Measurements from ENCODE around the gene SPATA46.
"Not testable (repeated sequence)": the region's sequence is repeated elsewhere in the genome, so short reads cannot be mapped to it uniquely, and the experiment has no call there.

Gene SPATA46, protein sequence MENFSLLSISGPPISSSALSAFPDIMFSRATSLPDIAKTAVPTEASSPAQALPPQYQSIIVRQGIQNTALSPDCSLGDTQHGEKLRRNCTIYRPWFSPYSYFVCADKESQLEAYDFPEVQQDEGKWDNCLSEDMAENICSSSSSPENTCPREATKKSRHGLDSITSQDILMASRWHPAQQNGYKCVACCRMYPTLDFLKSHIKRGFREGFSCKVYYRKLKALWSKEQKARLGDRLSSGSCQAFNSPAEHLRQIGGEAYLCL

GRCh38 chr1:162376691-162377090 lies at the start of gene SPATA46:
Gene SPATA46 (minus strand): TSS chr1:162376854. CDS start chr1:162376790, 64 bp downstream.
- DNase-seq (ENCODE audit: low spot score) = no peak

DNA sequence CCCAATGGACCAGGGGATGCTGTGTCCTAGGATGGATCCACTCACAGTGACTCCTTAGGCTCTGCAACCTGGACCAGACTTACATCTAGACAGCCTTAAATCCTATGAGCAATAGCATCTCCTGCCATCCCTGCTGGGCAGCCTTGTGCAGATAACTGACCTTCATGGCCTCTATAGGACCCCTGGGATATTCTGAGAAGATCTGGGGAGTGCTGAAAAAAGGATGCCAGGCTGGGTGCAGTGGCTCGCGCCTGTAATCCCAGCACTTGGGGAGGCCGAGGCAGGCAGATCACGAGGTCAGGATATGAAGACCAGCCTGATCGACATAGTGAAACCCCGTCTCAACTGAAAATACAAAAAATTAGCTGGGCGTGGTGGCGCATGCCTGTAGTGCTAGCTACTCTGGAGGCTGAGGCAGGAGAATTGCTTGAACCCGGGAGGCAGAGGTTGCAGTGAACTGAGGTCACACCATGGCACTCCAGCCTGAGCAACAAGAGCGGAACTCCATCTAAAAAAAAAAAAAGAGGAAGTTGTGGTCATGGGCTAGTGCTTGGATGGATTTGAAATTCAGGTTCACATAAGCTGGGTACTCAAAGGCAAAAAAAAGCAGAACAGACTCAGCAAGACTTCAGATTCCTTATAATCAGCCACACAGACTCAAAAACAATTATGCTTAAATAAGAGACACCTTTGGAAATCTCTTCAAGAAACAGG lies 46.2 kb upstream of the SPATA46 start:
- DNase-seq (ENCODE audit: low spot score) = no peak

DNA sequence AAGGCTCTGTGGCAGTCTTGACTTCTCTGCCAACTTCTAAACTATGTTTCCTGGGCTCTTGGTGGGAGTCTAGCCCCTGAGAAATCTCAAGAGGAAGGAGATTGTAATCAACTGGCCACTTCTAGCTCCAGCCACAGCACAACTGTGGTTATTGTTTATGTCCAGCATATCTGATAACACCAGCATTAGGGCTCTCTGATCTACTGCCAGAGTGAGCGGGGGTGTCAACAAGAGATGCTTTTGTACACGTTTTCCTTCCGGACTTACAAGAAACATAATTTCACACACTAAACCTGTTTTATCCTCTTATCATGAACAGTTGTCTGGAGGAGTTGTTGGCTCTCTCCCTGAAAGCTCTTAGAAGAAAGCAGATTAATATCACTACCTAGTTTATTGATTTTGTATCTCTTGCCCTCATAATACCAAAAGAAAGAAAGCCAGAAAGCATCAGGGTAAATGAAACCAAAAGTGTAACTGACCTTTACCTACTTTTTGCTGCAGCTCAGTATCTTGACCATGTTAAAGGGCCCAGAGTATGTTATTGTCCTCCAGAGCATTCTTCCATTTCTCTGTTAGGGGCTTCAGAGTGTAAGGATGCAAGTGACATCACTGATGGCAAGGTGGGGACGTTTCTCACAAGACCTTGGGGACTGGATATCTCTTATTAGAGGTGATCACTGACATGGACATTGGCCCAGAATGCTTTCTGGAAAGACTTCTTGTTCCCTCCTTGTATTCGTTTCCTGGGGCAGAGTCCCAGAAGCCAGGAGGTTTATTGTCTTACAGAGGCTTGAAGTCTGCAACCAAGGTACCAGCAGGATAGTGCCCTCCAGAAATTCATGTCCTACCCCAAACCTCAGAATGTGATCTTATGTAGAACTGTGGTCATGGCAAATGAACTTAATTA lies 44.9 kb upstream of the SPATA46 start:
- DNase-seq (ENCODE audit: low spot score) = no peak

GRCh38 chr1:162420120-162420519 lies 43.5 kb upstream of the SPATA46 start:
- DNase-seq (ENCODE audit: low spot score) = no peak

GRCh38 chr1:162419450-162419931 lies 42.8 kb upstream of the SPATA46 start:
- not testable (repeated sequence) for DNase-seq (ENCODE audit: low spot score)

DNA sequence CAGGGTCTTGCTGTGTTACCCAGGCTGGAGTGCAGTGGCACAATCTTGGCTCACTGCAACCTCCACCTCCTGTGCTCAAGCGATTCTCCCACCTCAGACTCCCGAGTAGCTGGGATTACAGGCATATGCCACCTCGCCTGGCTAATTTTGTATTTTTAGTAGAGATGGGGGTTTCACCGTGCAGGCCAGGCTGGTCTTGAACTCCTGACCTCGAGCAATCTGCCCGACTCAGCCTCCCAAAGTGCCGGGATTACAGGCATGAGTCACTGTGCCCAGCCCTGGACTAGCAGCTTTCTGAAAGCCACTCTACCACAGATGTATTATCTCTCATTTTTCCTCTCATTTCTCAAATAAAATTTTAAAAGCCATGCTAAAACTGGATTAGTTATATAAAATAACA lies 41.9 kb upstream of the SPATA46 start:
- not testable (repeated sequence) for DNase-seq (ENCODE audit: low spot score)

GRCh38 chr1:162417650-162418049 lies 41.0 kb upstream of the SPATA46 start:
- DNase-seq (ENCODE audit: low spot score) = no peak

DNA sequence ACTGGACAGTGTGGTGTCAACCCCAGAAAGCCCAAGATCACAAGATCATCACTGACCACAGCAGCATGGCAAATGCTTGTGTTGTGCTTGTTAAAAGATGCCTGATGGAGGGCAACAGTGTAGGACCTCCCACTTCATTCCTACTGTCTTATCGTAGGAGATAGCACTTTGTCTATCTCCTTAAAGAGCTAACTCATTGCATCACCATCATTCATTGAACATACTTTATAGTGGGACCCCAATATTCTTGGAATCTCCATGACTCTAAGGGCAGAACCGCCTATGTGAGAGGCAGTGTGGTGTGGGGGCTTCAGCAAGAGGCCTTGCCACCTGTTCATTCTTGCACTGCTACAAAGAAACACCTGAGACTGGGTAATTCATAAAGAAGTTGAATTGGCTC lies 40.3 kb upstream of the SPATA46 start:
- DNase-seq (ENCODE audit: low spot score) = no peak

GRCh38 chr1:162416215-162416614 lies 39.6 kb upstream of the SPATA46 start:
- no peak for DNase-seq (ENCODE audit: low spot score)

DNA sequence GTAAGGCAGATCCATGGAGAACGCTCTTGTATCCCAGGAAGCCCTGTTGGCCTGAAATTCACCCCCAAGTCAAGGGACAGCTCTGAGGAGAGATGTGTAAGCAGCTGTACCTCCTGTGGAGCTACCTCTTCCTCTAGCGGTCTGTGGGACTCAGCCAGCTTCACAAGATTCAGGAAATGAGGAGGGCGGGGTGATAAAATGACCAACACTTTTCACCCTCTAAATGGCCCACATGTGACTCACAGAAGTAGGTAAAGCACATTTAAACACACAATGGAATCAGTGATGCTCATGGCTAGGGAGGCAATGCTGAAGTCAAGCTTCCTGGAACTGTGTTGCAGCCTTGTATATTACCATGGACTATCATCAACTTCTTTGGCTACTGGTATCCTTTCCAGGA lies 35.3 kb upstream of the SPATA46 start, which contains the start of gene SH2D1B:
SH2D1B (minus strand) TSS at position 135 of the 400 bp plus-strand sequence; CDS start at position 15, 120 bp downstream.
- no peak for DNase-seq (ENCODE audit: low spot score)

GRCh38 chr1:162407539-162407938 lies 30.9 kb upstream of the SPATA46 start:
- DNase-seq (ENCODE audit: low spot score) = no peak

- no peak for DNase-seq (ENCODE audit: low spot score)
Measured at GRCh38 chr1:162406811-162407210, 30.2 kb upstream of the SPATA46 start.

GRCh38 chr1:162405800-162406199 lies 29.1 kb upstream of the SPATA46 start:
- DNase-seq (ENCODE audit: low spot score) = no peak

GRCh38 chr1:162404550-162405160 lies 28.0 kb upstream of the SPATA46 start:
- DNase-seq (ENCODE audit: low spot score) = no peak

- no peak for DNase-seq (ENCODE audit: low spot score)
Measured at GRCh38 chr1:162400790-162401355, 24.2 kb upstream of the SPATA46 start.

- DNase-seq (ENCODE audit: low spot score) = no peak
Measured at GRCh38 chr1:162398999-162399580, 22.4 kb upstream of the SPATA46 start.

DNA sequence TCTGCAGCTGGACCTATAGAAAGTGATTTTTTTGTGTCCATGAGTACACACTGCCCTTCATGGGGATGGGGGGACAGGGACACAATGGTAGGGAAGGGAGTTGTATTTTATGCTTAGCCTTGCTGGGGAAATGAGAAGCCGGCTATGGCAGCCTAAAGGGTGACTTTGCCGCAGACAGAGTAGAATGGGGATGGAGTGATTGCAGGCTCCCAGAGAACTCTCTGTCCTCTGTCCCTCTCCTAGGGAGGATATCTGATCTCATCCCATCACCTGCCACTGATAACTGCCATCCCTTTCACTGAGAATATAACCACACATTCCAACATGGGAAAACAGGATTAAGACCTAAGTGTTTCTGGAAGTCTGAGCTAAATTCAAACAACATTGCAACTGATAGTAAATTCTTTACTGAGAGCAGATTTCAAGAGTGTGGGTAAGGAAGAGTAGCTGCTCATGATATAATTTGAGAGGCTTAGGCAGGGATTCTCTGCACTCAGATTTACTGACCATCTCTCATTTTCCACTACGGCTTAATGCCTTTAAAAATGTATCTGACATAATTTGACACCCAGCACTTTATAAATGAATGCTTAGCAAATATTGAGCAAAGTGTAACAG lies 21.4 kb upstream of the SPATA46 start:
- no peak for DNase-seq (ENCODE audit: low spot score)

GRCh38 chr1:162397039-162397448 lies 20.4 kb upstream of the SPATA46 start:
- DNase-seq (ENCODE audit: low spot score) = no peak

DNA sequence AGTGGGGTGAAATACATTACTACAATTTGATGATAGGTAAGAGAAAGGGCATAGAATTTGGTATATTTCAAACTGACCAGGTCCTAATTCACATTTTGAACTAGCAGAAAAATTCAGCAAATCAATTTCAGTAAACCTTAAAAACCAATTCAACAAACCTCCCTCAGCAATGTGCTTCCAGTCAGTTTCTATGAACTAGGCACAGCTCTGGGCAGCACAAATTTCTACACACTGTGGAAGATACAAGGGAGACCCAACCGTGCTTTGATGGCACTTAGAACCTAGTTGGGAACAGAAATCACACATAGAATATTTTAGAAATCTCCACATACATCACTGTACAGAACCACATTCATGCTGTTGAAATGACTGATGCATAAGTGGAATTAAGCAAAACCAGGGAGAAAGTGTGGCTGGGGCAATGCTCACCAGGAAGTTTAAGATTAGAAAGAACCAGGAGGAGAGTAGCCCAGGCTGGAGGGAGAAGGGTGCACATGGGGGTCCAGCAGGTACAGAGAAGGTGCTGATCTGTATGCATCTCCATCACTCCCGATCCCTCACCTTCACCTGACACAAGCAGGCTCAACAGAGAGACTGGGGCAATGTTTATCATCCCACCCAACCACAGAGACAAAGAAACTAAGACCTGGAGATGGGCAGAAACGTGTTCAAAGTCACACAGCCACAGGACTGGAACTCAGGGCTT lies 19.7 kb upstream of the SPATA46 start:
- no peak for DNase-seq (ENCODE audit: low spot score)
